Measurements from ENCODE around the gene KRTAP5-1. TPM values are rescaled to one million over a fixed set of nuclear protein-coding genes. Genes with fewer than 3 reads are reported as not detected.

Gene KRTAP5-1
- polyA plus RNA-seq, 1 donor (not counting 4 experiments of a cell fraction or from before 2014, with no cell fraction given) = not detected

GRCh38 chr11:1628506-1629325 lies 43.6 kb upstream of the KRTAP5-1 start:
- Histone ChIP-seq H3K9ac (ENCODE audit: control insufficient read depth, extremely low read depth, insufficient read depth, low read length) (no peak overlapping the region), H4K20me1 (ENCODE audit: control insufficient read depth, extremely low read depth, insufficient read depth, low read length) (no peaks in the 10 kb centered on the region), H3K36me3 (ENCODE audit: control insufficient read depth in 2 of 2, extremely low read depth in 1 of 2, insufficient read depth in 2 of 2, low read length in 2 of 2) (no peaks in the 10 kb centered on the region), H3K4me2 (ENCODE audit: control insufficient read depth, extremely low read depth, insufficient read depth, low read depth, low read length) (no peak overlapping the region), H3K9me1 (ENCODE audit: control insufficient read depth, extremely low read depth, insufficient read depth, low read length) (no peaks in the 10 kb centered on the region), H3K9me3 (ENCODE audit: control insufficient read depth, low read depth, low read length) (no peaks in the 10 kb centered on the region), H3K79me2 (ENCODE audit: control insufficient read depth, insufficient read depth, low read length) (no peaks in the 10 kb centered on the region), H3K4me1 (ENCODE audit: control insufficient read depth, extremely low read depth, insufficient read depth, low read length) (no peaks in the 10 kb centered on the region), H3K4me3 (ENCODE audit: control insufficient read depth in 2 of 3, extremely low read depth in 1 of 3, insufficient read depth in 2 of 3, low read depth in 1 of 3, low read length in 3 of 3) (no peak overlapping the region), H2AFZ (ENCODE audit: control insufficient read depth, low read length) (no peak overlapping the region), H3K27me3 (ENCODE audit: control insufficient read depth, extremely low read depth, insufficient read depth, low read length) (peaks cover 18% of the 10 kb centered on the region), H3K27ac (ENCODE audit: control insufficient read depth, insufficient read depth, low read length) (no peak overlapping the region)
- TF ChIP-seq CTCF (optimal IDR thresholded peaks at IDR 0.05 in 1 of 3, IDR thresholded peaks at IDR 0.05 in 1 of 3, conservative IDR thresholded peaks at IDR 0.05 in 1 of 3; ENCODE audit: extremely low read depth in 1 of 3, insufficient read depth in 2 of 3, low read length in 3 of 3) (peak; percentile 81 to 99 (median 93)), EZH2 (IDR thresholded peaks at IDR 0.05; ENCODE audit: low read length) (no peak)
- DNase-seq (ENCODE audit: low read depth, low spot score) (no peak), FAIRE-seq (no peak)
- dilution Hi-C loops (cut with MboI; ENCODE audit: extremely low pct_ligation_motif_present, low sequenced_read_pairs) = no loop called here

- Histone ChIP-seq H2AFZ (ENCODE audit: control insufficient read depth, low read length) (no peak overlapping the region), H3K9me1 (ENCODE audit: control insufficient read depth, extremely low read depth, insufficient read depth, low read length) (no peaks in the 10 kb centered on the region), H3K4me1 (ENCODE audit: control insufficient read depth, extremely low read depth, insufficient read depth, low read length) (no peaks in the 10 kb centered on the region), H3K27ac (ENCODE audit: control insufficient read depth, insufficient read depth, low read length) (no peak overlapping the region), H3K79me2 (ENCODE audit: control insufficient read depth, insufficient read depth, low read length) (no peaks in the 10 kb centered on the region), H4K20me1 (ENCODE audit: control insufficient read depth, extremely low read depth, insufficient read depth, low read length) (no peaks in the 10 kb centered on the region), H3K4me2 (ENCODE audit: control insufficient read depth, extremely low read depth, insufficient read depth, low read depth, low read length) (no peak overlapping the region), H3K9ac (ENCODE audit: control insufficient read depth, extremely low read depth, insufficient read depth, low read length) (no peak overlapping the region), H3K36me3 (ENCODE audit: control insufficient read depth in 2 of 2, extremely low read depth in 1 of 2, insufficient read depth in 2 of 2, low read length in 2 of 2) (no peaks in the 10 kb centered on the region), H3K4me3 (ENCODE audit: control insufficient read depth in 2 of 3, extremely low read depth in 1 of 3, insufficient read depth in 2 of 3, low read depth in 1 of 3, low read length in 3 of 3) (no peak overlapping the region), H3K27me3 (ENCODE audit: control insufficient read depth, extremely low read depth, insufficient read depth, low read length) (peaks cover 12% of the 10 kb centered on the region), H3K9me3 (ENCODE audit: control insufficient read depth, low read depth, low read length) (no peaks in the 10 kb centered on the region)
- no peak for DNase-seq (ENCODE audit: low read depth, low spot score)
- dilution Hi-C loops (cut with MboI; ENCODE audit: extremely low pct_ligation_motif_present, low sequenced_read_pairs) = no loop called here
- TF ChIP-seq CTCF (optimal IDR thresholded peaks at IDR 0.05 in 1 of 3, IDR thresholded peaks at IDR 0.05 in 1 of 3, conservative IDR thresholded peaks at IDR 0.05 in 1 of 3; ENCODE audit: extremely low read depth in 1 of 3, insufficient read depth in 2 of 3, low read length in 3 of 3) = no peak
- TF ChIP-seq EZH2 (IDR thresholded peaks at IDR 0.05; ENCODE audit: low read length) = no peak
- FAIRE-seq = no peak
Measured at GRCh38 chr11:1625541-1625940, 40.5 kb upstream of the KRTAP5-1 start.
